ENCODE results near the gene ARSJ. TPM values are rescaled to one million over a fixed set of nuclear protein-coding genes. Genes with fewer than 3 reads are reported as not detected.

The ARSJ gene
- total RNA-seq, 1 experiment from 2014 or later: 4.6 TPM

DNA sequence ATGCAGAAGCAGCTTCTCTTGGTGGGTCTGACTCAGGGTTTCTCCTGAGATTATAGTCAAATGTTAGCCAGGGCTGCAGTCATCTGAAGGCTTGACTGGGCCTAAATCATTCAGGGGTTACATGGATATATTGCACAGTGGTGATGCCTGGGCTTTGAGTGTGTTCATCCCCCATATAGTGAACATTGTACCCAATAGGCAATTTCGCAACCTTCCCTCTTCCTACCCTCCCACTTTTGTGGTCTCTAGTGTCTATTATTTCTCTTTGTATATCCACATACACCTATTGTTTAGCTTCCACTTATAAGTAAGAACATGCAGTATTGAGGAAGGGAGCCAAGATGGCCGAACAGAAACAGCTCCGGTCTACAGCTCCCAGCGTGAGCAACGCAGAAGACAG is 127.6 kb downstream of the ARSJ start:
- POLR2A ChIA-PET (ENCODE audit: low non-redundant PET): no interaction called here
- BruUV-seq (replicated peaks): no TSS peak
- H3K27ac ChIP-seq (ENCODE audit: low read depth, low read length, poor library complexity, severe bottlenecking): no peak overlapping the region
- H3K36me3 ChIP-seq (ENCODE audit: insufficient read depth, low read length, poor library complexity, severe bottlenecking): no peaks in the 10 kb centered on the region
- TF ChIP-seq, protein P1, sequence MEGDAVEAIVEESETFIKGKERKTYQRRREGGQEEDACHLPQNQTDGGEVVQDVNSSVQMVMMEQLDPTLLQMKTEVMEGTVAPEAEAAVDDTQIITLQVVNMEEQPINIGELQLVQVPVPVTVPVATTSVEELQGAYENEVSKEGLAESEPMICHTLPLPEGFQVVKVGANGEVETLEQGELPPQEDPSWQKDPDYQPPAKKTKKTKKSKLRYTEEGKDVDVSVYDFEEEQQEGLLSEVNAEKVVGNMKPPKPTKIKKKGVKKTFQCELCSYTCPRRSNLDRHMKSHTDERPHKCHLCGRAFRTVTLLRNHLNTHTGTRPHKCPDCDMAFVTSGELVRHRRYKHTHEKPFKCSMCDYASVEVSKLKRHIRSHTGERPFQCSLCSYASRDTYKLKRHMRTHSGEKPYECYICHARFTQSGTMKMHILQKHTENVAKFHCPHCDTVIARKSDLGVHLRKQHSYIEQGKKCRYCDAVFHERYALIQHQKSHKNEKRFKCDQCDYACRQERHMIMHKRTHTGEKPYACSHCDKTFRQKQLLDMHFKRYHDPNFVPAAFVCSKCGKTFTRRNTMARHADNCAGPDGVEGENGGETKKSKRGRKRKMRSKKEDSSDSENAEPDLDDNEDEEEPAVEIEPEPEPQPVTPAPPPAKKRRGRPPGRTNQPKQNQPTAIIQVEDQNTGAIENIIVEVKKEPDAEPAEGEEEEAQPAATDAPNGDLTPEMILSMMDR (conservative IDR thresholded peaks at IDR 0.05; ENCODE audit: low read depth, low read length): no peak
- TF ChIP-seq EZH2 (IDR thresholded peaks at IDR 0.05; ENCODE audit: borderline replicate concordance, low read depth, low read length, poor library complexity, severe bottlenecking): no peak
- H3K27me3 ChIP-seq (replicated peaks; ENCODE audit: insufficient read depth, low read depth, low read length, poor library complexity): no peaks in the 10 kb centered on the region
- CTCF ChIA-PET: no interaction called here
- no peaks in the 10 kb centered on the region for H3K4me1 ChIP-seq (ENCODE audit: insufficient read depth, low read length, poor library complexity, severe bottlenecking)
- DNase-seq (ENCODE audit: low spot score): no peak
- no peak overlapping the region for H3K4me3 ChIP-seq (ENCODE audit: low read depth, low read length, poor library complexity, severe bottlenecking)
- intact Hi-C loops (cut with micrococcal nuclease; ENCODE audit: unreplicated experiment): no loop called here
- H3K9me3 ChIP-seq (ENCODE audit: low read depth, low read length, poor library complexity, severe bottlenecking): no peaks in the 10 kb centered on the region

Other genes with a start within 250 kb of the ARSJ start
- gene CAMK2D, start 217.9 kb downstream of the ARSJ start, total RNA-seq (2021): 34.7 and 35.8 TPM in 2 replicates